ENCODE data around the gene CCNY. TPM values are rescaled to one million over a fixed set of nuclear protein-coding genes. Genes with fewer than 3 reads are reported as not detected.
A peak's percentile ranks its signal among the peaks of the same experiment; 100 is the strongest.

Gene CCNY
- polyA plus RNA-seq, 4 donors = 100 to 118 (median 113) TPM

GRCh38 chr10:35448687-35449662 lies 112.7 kb downstream of the CCNY start:
- DNase-seq (ENCODE audit: low read depth in 4 of 4, low spot score in 3 of 4) = no peak

- DNase-seq (ENCODE audit: low read depth in 4 of 4, low spot score in 3 of 4) = no peak
These were observed 113.6 kb downstream of the CCNY start for GRCh38 chr10:35449944-35450343.

GRCh38 chr10:35451151-35452016 lies 115.1 kb downstream of the CCNY start:
- DNase-seq (ENCODE audit: low read depth in 4 of 4, low spot score in 3 of 4) = no peak

- no peak for DNase-seq (ENCODE audit: low read depth in 4 of 4, low spot score in 3 of 4)
These were observed 115.9 kb downstream of the CCNY start for GRCh38 chr10:35452171-35452570.

- DNase-seq (ENCODE audit: low read depth in 4 of 4, low spot score in 3 of 4) = no peak
These were observed 116.5 kb downstream of the CCNY start for GRCh38 chr10:35452847-35453246.

GRCh38 chr10:35453855-35454532 lies 117.7 kb downstream of the CCNY start:
- DNase-seq (ENCODE audit: low read depth in 4 of 4, low spot score in 3 of 4) = no peak

GRCh38 chr10:35456153-35456720 lies 119.9 kb downstream of the CCNY start:
- no peak for DNase-seq (ENCODE audit: low read depth in 4 of 4, low spot score in 3 of 4)

- no peak for DNase-seq (ENCODE audit: low read depth in 4 of 4, low spot score in 3 of 4)
These were observed 120.5 kb downstream of the CCNY start for GRCh38 chr10:35456784-35457183.

- peak in 1 of 4 donors; percentile 37 for DNase-seq (ENCODE audit: low read depth in 4 of 4, low spot score in 3 of 4)
These were observed 122.5 kb downstream of the CCNY start for GRCh38 chr10:35458500-35459448.

GRCh38 chr10:35459449-35459847 lies 123.1 kb downstream of the CCNY start:
- no peak for DNase-seq (ENCODE audit: low read depth in 4 of 4, low spot score in 3 of 4)

GRCh38 chr10:35460852-35461460 lies 124.6 kb downstream of the CCNY start:
- DNase-seq (ENCODE audit: low read depth in 4 of 4, low spot score in 3 of 4) = no peak

- DNase-seq (ENCODE audit: low read depth in 4 of 4, low spot score in 3 of 4) = no peak
These were observed 126.2 kb downstream of the CCNY start for GRCh38 chr10:35462491-35462934.

- no peak for DNase-seq (ENCODE audit: low read depth in 4 of 4, low spot score in 3 of 4)
These were observed 127.0 kb downstream of the CCNY start for GRCh38 chr10:35463105-35463867.

- no peak for DNase-seq (ENCODE audit: low read depth in 4 of 4, low spot score in 3 of 4)
These were observed 127.6 kb downstream of the CCNY start for GRCh38 chr10:35463878-35464277.

- no peak for DNase-seq (ENCODE audit: low read depth in 4 of 4, low spot score in 3 of 4)
These were observed 128.6 kb downstream of the CCNY start for GRCh38 chr10:35464825-35465456.

GRCh38 chr10:35465673-35466072 lies 129.4 kb downstream of the CCNY start:
- DNase-seq (ENCODE audit: low read depth in 4 of 4, low spot score in 3 of 4) = no peak

- no peak for DNase-seq (ENCODE audit: low read depth in 4 of 4, low spot score in 3 of 4)
These were observed 129.9 kb downstream of the CCNY start for GRCh38 chr10:35466170-35466569.

GRCh38 chr10:35466661-35467060 lies 130.4 kb downstream of the CCNY start:
- DNase-seq (ENCODE audit: low read depth in 4 of 4, low spot score in 3 of 4) = no peak
